Neural progenitor cell (in vitro differentiated cells): Measurements from ENCODE around the gene CD300C. TPM values are rescaled to one million over a fixed set of nuclear protein-coding genes. Genes with fewer than 3 reads are reported as not detected.

Experiments used
- DNase-seq: peaks from one replicate; pipeline ENCODE4 v3.0.0-alpha.2; 2016; ENCODE audit warnings: low spot score
- H2AFZ ChIP-seq: fragments of 200-600 bp; sonication (generic); replicated peaks from 2 replicates; pipeline ENCODE4 v1.6.1; 2016; ENCODE audit warnings: antibody characterized with exemption
- H3F3A ChIP-seq: fragments of 200-600 bp; sonication (generic); 2 replicates; pipeline ENCODE4 v1.6.1; 2016; ENCODE audit warnings: antibody characterized with exemption, low read depth
- H3K27ac ChIP-seq: fragments of 200-600 bp; sonication (generic); 2 replicates; pipeline ENCODE4 v1.5.1; 2016; ENCODE audit warnings: mild to moderate bottlenecking
- H3K27me3 ChIP-seq: fragments of 200-600 bp; sonication (generic); 2 replicates; pipeline ENCODE4 v1.6.1; 2016; ENCODE audit warnings: mild to moderate bottlenecking, moderate library complexity
- H3K36me3 ChIP-seq: fragments of 200-600 bp; sonication (generic); 2 replicates; pipeline ENCODE4 v1.5.1; 2016
- H3K4me1 ChIP-seq: fragments of 200-600 bp; sonication (generic); 2 replicates; pipeline ENCODE4 v1.6.1; 2016; ENCODE audit warnings: mixed run types
- H3K4me2 ChIP-seq: fragments of 200-600 bp; sonication (generic); 2 replicates; pipeline ENCODE4 v1.6.1; 2016
- H3K4me3 ChIP-seq: fragments of 200-600 bp; sonication (generic); 2 replicates; pipeline ENCODE4 v1.5.1; 2016
- H3K79me2 ChIP-seq: fragments of 200-600 bp; sonication (generic); 2 replicates; pipeline ENCODE4 v1.6.1; 2016; ENCODE audit warnings: low read depth
- H3K9ac ChIP-seq: fragments of 200-600 bp; sonication (generic); 2 replicates; pipeline ENCODE4 v1.6.1; 2016
- H3K9me3 ChIP-seq: fragments of 200-600 bp; sonication (generic); 2 replicates; pipeline ENCODE4 v1.5.1; 2016; ENCODE audit warnings: low read depth
- H4K20me1 ChIP-seq: fragments of 200-600 bp; sonication (generic); 2 replicates; pipeline ENCODE4 v1.6.1; 2016; ENCODE audit warnings: low read depth
- H3K27ac Mint-ChIP-seq: 3 replicates; pipeline ENCODE4 v1.8.0; 2021; ENCODE audit warnings: mixed read lengths
- H3K27me3 Mint-ChIP-seq: 2 replicates; pipeline ENCODE4 v1.8.0; 2022; ENCODE audit warnings: low read depth, mild to moderate bottlenecking, inconsistent platforms, moderate library complexity, mixed read lengths; ENCODE audit not compliant: insufficient read depth
- H3K36me3 Mint-ChIP-seq: 3 replicates; pipeline ENCODE4 v1.8.0; 2021; ENCODE audit warnings: mixed read lengths
- H3K4me1 Mint-ChIP-seq: 3 replicates; pipeline ENCODE4 v1.8.0; 2021; ENCODE audit warnings: mixed read lengths
- H3K4me3 Mint-ChIP-seq: 3 replicates; pipeline ENCODE4 v1.8.0; 2021; ENCODE audit warnings: mild to moderate bottlenecking, moderate library complexity, mixed read lengths
- H3K9me3 Mint-ChIP-seq: 3 replicates; pipeline ENCODE4 v1.8.0; 2020; ENCODE audit warnings: mixed read lengths
- EZH2 ChIP-seq: fragments of 200-600 bp; sonication (generic); IDR thresholded peaks from 2 replicates; pipeline ENCODE4 v1.6.1; 2017; ENCODE audit warnings: antibody characterized with exemption, mild to moderate bottlenecking, moderate library complexity
- EZH2phosphoT487 ChIP-seq: fragments of 200-600 bp; sonication (generic); IDR thresholded peaks from 2 replicates; pipeline ENCODE4 v1.6.1; 2017; ENCODE audit warnings: antibody characterized with exemption
- total RNA-seq: library from RNA; depleted of rRNA; stranded (reverse); fragments of >200 nt; gene quantifications from 2 replicates; pipeline ENCODE4 v1.2.3, GENCODE V29; 2015; ENCODE audit warnings: low replicate concordance
- TF ChIP-seq, protein P1 (sequence below): fragments of 200-600 bp; sonication (generic); IDR thresholded peaks from 2 replicates; pipeline ENCODE4 v1.5.1; 2017; ENCODE audit warnings: antibody characterized with exemption, mild to moderate bottlenecking

Gene CD300C
- total RNA-seq, 1 donor from 2014 or later = not detected

DNA sequence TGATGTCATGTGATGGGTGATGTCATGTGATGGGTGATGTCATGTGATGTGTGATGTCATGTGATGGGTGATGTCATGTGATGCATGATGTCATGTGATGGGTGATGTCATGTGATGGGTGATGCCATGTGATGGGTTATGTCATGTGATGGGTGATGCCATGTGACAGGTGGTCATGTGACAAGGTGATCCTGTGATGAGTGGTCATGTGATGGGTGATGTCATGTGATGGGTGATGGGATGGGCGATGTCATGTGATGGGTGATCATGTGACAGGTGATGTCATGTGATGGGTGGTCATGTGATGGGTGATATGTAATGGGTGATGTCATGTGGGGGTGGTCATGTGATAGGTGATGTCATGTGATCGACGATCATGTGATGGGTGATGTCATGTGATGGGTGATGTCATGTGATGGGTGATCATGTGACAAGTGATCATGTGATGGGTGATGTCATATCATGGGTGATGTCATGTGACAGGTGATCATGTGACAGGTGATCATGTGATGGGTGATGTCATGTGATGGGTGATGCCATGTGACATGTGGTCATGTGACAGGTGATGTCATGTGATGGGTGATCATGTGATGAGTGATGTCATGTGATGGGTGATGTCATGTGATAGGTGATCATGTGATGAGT lies 31.8 kb downstream of the CD300C start:
- H3K4me2 ChIP-seq = no peak overlapping the region
- no peaks in the 10 kb centered on the region for H3K36me3 ChIP-seq
- Mint-ChIP-seq H3K27me3 (peaks cover 11% of the 10 kb centered on the region), H3K4me3 (peak overlapping the region; percentile 48), H3K27ac (peak overlapping the region; percentile 78), H3K9me3 (peaks cover 16% of the 10 kb centered on the region), H3K36me3 (peaks cover 9% of the 10 kb centered on the region), H3K4me1 (no peaks in the 10 kb centered on the region)
- H4K20me1 ChIP-seq = no peaks in the 10 kb centered on the region
- peaks cover 12% of the 10 kb centered on the region for H3K27me3 ChIP-seq
- H3K79me2 ChIP-seq = no peaks in the 10 kb centered on the region
- no peak overlapping the region for H3K9ac ChIP-seq
- H2AFZ ChIP-seq = no peak overlapping the region
- TF ChIP-seq, protein P1, sequence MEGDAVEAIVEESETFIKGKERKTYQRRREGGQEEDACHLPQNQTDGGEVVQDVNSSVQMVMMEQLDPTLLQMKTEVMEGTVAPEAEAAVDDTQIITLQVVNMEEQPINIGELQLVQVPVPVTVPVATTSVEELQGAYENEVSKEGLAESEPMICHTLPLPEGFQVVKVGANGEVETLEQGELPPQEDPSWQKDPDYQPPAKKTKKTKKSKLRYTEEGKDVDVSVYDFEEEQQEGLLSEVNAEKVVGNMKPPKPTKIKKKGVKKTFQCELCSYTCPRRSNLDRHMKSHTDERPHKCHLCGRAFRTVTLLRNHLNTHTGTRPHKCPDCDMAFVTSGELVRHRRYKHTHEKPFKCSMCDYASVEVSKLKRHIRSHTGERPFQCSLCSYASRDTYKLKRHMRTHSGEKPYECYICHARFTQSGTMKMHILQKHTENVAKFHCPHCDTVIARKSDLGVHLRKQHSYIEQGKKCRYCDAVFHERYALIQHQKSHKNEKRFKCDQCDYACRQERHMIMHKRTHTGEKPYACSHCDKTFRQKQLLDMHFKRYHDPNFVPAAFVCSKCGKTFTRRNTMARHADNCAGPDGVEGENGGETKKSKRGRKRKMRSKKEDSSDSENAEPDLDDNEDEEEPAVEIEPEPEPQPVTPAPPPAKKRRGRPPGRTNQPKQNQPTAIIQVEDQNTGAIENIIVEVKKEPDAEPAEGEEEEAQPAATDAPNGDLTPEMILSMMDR = no peak
- TF ChIP-seq EZH2phosphoT487 (no peak), EZH2 (no peak)
- H3K27ac ChIP-seq = no peak overlapping the region
- H3K9me3 ChIP-seq = peaks cover 5% of the 10 kb centered on the region
- no peak overlapping the region for H3K4me3 ChIP-seq
- H3K4me1 ChIP-seq = no peaks in the 10 kb centered on the region
- peak; percentile 30 for DNase-seq
- H3F3A ChIP-seq = peaks cover 11% of the 10 kb centered on the region

DNA sequence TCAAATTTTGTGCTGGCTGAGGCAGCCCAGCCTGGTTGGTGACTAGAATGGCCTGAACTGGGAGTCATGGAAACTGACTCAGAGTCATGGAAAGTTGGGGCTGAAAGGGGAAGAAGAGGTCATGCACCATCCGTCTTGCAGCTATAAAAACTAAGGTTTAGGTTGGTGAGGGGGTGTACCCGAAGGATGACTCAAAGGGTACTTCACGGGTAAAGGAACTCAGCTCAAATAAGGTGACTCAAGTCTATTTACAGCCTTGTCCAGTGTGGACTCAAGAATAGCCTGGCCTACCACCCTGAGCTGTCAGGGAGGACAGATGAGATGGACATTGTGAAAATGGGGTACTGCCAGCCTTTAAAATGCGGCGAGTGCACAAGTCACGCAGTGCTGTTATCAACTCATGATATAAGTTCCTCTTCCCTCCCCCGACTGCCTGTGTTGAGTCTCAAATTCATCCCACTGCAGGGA lies 33.3 kb downstream of the CD300C start:
- Histone ChIP-seq H3K4me3 (no peak overlapping the region), H3K36me3 (no peaks in the 10 kb centered on the region), H3K27ac (no peak overlapping the region), H3K9me3 (no peaks in the 10 kb centered on the region), H4K20me1 (no peaks in the 10 kb centered on the region), H3K79me2 (no peaks in the 10 kb centered on the region), H3F3A (peaks cover 11% of the 10 kb centered on the region), H3K4me1 (no peaks in the 10 kb centered on the region), H2AFZ (no peak overlapping the region), H3K27me3 (peaks cover 16% of the 10 kb centered on the region), H3K4me2 (no peak overlapping the region), H3K9ac (no peak overlapping the region)
- H3K9me3 Mint-ChIP-seq = peaks cover 16% of the 10 kb centered on the region
- peaks cover 9% of the 10 kb centered on the region for H3K36me3 Mint-ChIP-seq
- H3K4me3 Mint-ChIP-seq = no peak overlapping the region
- peaks cover 11% of the 10 kb centered on the region for H3K27me3 Mint-ChIP-seq
- no peaks in the 10 kb centered on the region for H3K4me1 Mint-ChIP-seq
- TF ChIP-seq EZH2 (no peak), EZH2phosphoT487 (no peak)
- TF ChIP-seq, protein P1 = no peak
- no peak for DNase-seq
- no peak overlapping the region for H3K27ac Mint-ChIP-seq

DNA sequence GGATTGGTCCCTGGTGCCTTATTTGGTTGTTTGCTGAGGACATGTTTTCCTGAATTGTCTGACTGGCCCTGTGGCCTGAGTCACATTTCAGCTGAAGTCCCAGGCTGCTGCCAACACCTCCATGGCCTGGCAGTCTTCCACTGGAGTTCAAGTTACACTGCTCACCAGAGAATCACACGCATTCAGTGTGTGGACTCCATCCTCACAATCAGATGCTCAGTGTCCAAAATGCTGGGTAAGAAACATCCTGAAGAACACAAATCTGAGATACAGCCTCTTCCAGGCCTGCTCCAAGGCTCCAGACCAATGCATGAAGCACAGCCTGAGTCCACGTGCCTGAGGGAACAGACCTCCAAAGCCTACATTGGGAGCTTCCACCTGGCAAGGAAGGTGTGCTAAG lies 33.9 kb downstream of the CD300C start:
- no peak overlapping the region for H3K9ac ChIP-seq
- peaks cover 11% of the 10 kb centered on the region for H3K27me3 Mint-ChIP-seq
- no peak for DNase-seq
- no peak overlapping the region for H2AFZ ChIP-seq
- H3F3A ChIP-seq = peaks cover 11% of the 10 kb centered on the region
- peaks cover 16% of the 10 kb centered on the region for H3K27me3 ChIP-seq
- no peaks in the 10 kb centered on the region for H3K4me1 Mint-ChIP-seq
- no peaks in the 10 kb centered on the region for H3K4me1 ChIP-seq
- no peak overlapping the region for H3K27ac Mint-ChIP-seq
- H4K20me1 ChIP-seq = no peaks in the 10 kb centered on the region
- TF ChIP-seq, protein P1 = no peak
- TF ChIP-seq EZH2phosphoT487 = no peak
- no peak for TF ChIP-seq EZH2
- no peak overlapping the region for H3K4me2 ChIP-seq
- H3K79me2 ChIP-seq = no peaks in the 10 kb centered on the region
- H3K9me3 ChIP-seq = no peaks in the 10 kb centered on the region
- peaks cover 16% of the 10 kb centered on the region for H3K9me3 Mint-ChIP-seq
- no peak overlapping the region for H3K4me3 ChIP-seq
- no peak overlapping the region for H3K27ac ChIP-seq
- H3K36me3 Mint-ChIP-seq = peaks cover 9% of the 10 kb centered on the region
- H3K36me3 ChIP-seq = no peaks in the 10 kb centered on the region
- H3K4me3 Mint-ChIP-seq = no peak overlapping the region
